ENCODE data around the gene LIN28B.

The LIN28B gene

DNA sequence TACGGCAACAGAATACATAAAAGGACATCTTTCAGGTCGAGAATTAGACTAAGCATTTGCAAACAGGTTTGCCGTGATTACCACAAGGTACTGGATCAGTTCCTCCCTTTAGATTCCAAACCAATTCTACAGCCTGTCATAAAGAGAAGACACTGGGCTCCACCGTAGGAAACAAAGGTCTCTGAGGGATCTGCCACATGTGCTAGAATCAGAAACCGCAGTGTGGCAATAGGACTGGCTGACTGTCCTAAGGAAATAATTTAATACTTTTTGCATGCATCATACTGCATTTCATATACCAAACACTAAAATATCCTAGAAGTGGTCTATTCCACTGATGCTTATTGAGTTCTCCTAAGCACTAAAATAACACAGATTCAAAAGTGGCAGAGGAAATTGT is 163.7 kb downstream of the LIN28B start:
- H3K27me3 ChIP-seq (ENCODE audit: control insufficient read depth, insufficient read depth, low read length): no peaks in the 10 kb centered on the region
- TF ChIP-seq, protein P1, sequence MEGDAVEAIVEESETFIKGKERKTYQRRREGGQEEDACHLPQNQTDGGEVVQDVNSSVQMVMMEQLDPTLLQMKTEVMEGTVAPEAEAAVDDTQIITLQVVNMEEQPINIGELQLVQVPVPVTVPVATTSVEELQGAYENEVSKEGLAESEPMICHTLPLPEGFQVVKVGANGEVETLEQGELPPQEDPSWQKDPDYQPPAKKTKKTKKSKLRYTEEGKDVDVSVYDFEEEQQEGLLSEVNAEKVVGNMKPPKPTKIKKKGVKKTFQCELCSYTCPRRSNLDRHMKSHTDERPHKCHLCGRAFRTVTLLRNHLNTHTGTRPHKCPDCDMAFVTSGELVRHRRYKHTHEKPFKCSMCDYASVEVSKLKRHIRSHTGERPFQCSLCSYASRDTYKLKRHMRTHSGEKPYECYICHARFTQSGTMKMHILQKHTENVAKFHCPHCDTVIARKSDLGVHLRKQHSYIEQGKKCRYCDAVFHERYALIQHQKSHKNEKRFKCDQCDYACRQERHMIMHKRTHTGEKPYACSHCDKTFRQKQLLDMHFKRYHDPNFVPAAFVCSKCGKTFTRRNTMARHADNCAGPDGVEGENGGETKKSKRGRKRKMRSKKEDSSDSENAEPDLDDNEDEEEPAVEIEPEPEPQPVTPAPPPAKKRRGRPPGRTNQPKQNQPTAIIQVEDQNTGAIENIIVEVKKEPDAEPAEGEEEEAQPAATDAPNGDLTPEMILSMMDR (IDR thresholded peaks at IDR 0.05): no peak
- no peak overlapping the region for H3K4me3 ChIP-seq (ENCODE audit: low read depth, low read length)
- H3K79me2 ChIP-seq: no peaks in the 10 kb centered on the region
- no peaks in the 10 kb centered on the region for H3K4me1 ChIP-seq
- H3K27ac ChIP-seq: no peak overlapping the region
- H3K9ac ChIP-seq: no peak overlapping the region
- H3K4me2 ChIP-seq (ENCODE audit: low read length): no peak overlapping the region
- no peaks in the 10 kb centered on the region for H3K36me3 ChIP-seq (ENCODE audit: control insufficient read depth, insufficient read depth, low read length)
- no peaks in the 10 kb centered on the region for H3K9me3 ChIP-seq (ENCODE audit: control insufficient read depth, low read length)
- H2AFZ ChIP-seq: no peak overlapping the region

DNA sequence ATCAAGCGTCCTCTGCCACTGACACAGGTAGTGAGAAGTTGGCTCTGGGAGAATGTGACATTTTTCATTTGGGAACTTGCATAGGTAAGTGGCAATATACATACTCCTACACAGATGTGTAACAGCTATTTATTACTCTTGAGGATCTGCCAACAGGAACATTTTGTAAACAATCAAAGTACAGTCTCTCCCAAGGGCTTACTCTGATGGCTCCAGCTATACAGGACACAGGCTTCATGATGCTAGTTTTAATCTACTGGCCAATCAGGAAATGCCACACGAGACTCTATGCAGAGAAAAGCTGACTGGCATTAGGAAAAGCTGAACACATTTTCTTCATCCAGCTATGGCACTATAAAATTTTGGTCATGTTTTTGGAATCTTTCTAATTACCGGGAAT is 165.1 kb downstream of the LIN28B start:
- no peak overlapping the region for H3K4me2 ChIP-seq (ENCODE audit: low read length)
- H3K36me3 ChIP-seq (ENCODE audit: control insufficient read depth, insufficient read depth, low read length): no peaks in the 10 kb centered on the region
- TF ChIP-seq, protein P1 (IDR thresholded peaks at IDR 0.05): no peak

DNA sequence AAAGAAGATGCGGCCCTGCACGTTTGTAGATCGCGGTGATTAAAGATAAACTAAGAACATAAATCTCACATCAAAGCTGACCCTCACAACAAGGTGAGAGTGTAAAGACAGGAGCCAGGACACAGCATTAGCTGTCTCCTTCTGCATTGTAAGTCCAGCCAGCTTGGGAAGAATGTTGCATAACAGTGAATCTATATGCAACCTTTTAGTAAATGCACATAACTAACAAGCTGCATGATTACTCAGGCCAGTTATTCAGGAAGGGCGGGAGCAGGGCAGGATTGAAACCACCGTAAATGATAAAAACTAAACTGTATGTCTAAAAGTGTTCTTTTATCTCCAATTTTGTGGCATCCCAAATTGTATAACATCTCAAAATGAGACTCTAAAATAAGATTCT is 165.8 kb downstream of the LIN28B start:
- Histone ChIP-seq H3K4me1 (no peaks in the 10 kb centered on the region), H3K27me3 (ENCODE audit: control insufficient read depth, insufficient read depth, low read length) (no peaks in the 10 kb centered on the region), H3K27ac (no peak overlapping the region), H3K4me2 (ENCODE audit: low read length) (no peak overlapping the region), H3K36me3 (ENCODE audit: control insufficient read depth, insufficient read depth, low read length) (no peaks in the 10 kb centered on the region), H3K9me3 (ENCODE audit: control insufficient read depth, low read length) (no peaks in the 10 kb centered on the region), H3K79me2 (no peaks in the 10 kb centered on the region), H3K9ac (no peak overlapping the region), H3K4me3 (ENCODE audit: low read depth, low read length) (no peak overlapping the region), H2AFZ (no peak overlapping the region)
- TF ChIP-seq, protein P1 (IDR thresholded peaks at IDR 0.05): no peak

More for the DNA sequence above, 165.1 kb downstream of the LIN28B start:
- H3K9ac ChIP-seq: no peak overlapping the region
- H3K9me3 ChIP-seq (ENCODE audit: control insufficient read depth, low read length): no peaks in the 10 kb centered on the region
- H3K4me3 ChIP-seq (ENCODE audit: low read depth, low read length): no peak overlapping the region
- no peak overlapping the region for H3K27ac ChIP-seq
- no peak overlapping the region for H2AFZ ChIP-seq
- H3K27me3 ChIP-seq (ENCODE audit: control insufficient read depth, insufficient read depth, low read length): no peaks in the 10 kb centered on the region
- H3K4me1 ChIP-seq: no peaks in the 10 kb centered on the region
- H3K79me2 ChIP-seq: no peaks in the 10 kb centered on the region

All from parathyroid adenoma (tissue), 2 donors.